GM21723 (cell line): ENCODE data around the gene HSPB9.

ENCODE experiments used
- ATAC-seq: cut with Tn5 transposase; IDR thresholded peaks from one replicate; pipeline ENCODE4 v1.9.1; 2021; ENCODE audit warnings: mild to moderate bottlenecking, moderate library complexity; ENCODE audit not compliant: unreplicated experiment

Gene HSPB9

GRCh38 chr17:42118126-42118510 is 4.5 kb upstream of the HSPB9 start:
- no peak for ATAC-seq

- ATAC-seq = no peak
Observed at GRCh38 chr17:42118545-42118944, 4.1 kb upstream of the HSPB9 start.

GRCh38 chr17:42119301-42119700 is 3.3 kb upstream of the HSPB9 start:
- no peak for ATAC-seq

- no peak for ATAC-seq
Observed at GRCh38 chr17:42120161-42120769, 2.3 kb upstream of the HSPB9 start.

GRCh38 chr17:42120770-42121769 is 1.5 kb upstream of the HSPB9 start, which contains the start of gene KAT2A:
TSS of gene KAT2A (minus strand) at chr17:42121367. CDS start at chr17:42121304, 63 bp downstream.
- ATAC-seq = no peak

- ATAC-seq = no peak
Observed at GRCh38 chr17:42124256-42124655, 1.7 kb downstream of the HSPB9 start.

- ATAC-seq = no peak
Observed at GRCh38 chr17:42125565-42125964, 3.0 kb downstream of the HSPB9 start.

GRCh38 chr17:42126836-42127235 is 4.2 kb downstream of the HSPB9 start:
- no peak for ATAC-seq

- ATAC-seq = no peak
Observed at GRCh38 chr17:42127414-42127813, 4.8 kb downstream of the HSPB9 start.

- ATAC-seq = no peak
Observed at GRCh38 chr17:42129109-42129837, 6.7 kb downstream of the HSPB9 start.

GRCh38 chr17:42130310-42130936 is 7.8 kb downstream of the HSPB9 start:
- no peak for ATAC-seq

- no peak for ATAC-seq
Observed at GRCh38 chr17:42131232-42131631, 8.6 kb downstream of the HSPB9 start.

GRCh38 chr17:42131981-42132432 is 9.4 kb downstream of the HSPB9 start:
- ATAC-seq = no peak

GRCh38 chr17:42132941-42133340 is 10.3 kb downstream of the HSPB9 start:
- no peak for ATAC-seq

GRCh38 chr17:42133461-42134041 is 10.9 kb downstream of the HSPB9 start:
- no peak for ATAC-seq

GRCh38 chr17:42135151-42135550 is 12.5 kb downstream of the HSPB9 start:
- ATAC-seq = no peak

- ATAC-seq = no peak
Observed at GRCh38 chr17:42135664-42136653, 13.4 kb downstream of the HSPB9 start.

GRCh38 chr17:42136654-42137051 is 14.0 kb downstream of the HSPB9 start:
- ATAC-seq = no peak
